Neural crest cell (in vitro differentiated cells): ENCODE measurements around the gene KIF9. TPM values are rescaled to one million over a fixed set of nuclear protein-coding genes. Genes with fewer than 3 reads are reported as not detected.

Experiments
- DNase-seq: peaks from one replicate; pipeline ENCODE4 v3.0.0; 2021; ENCODE audit warnings: low read depth, mixed read lengths, low spot score
- H3K27ac Mint-ChIP-seq: one replicate; pipeline ENCODE4 v1.8.0; 2021; ENCODE audit warnings: mild to moderate bottlenecking, mixed read lengths; ENCODE audit not compliant: unreplicated experiment
- H3K27me3 Mint-ChIP-seq: 2 replicates; pipeline ENCODE4 v1.8.0; 2021; ENCODE audit warnings: low read depth, mild to moderate bottlenecking, mixed read lengths
- H3K36me3 Mint-ChIP-seq: 2 replicates; pipeline ENCODE4 v1.8.0; 2021; ENCODE audit warnings: low read depth, mild to moderate bottlenecking, mixed read lengths
- H3K4me1 Mint-ChIP-seq: 2 replicates; pipeline ENCODE4 v1.8.0; 2021; ENCODE audit warnings: mixed read lengths
- H3K4me3 Mint-ChIP-seq: one replicate; pipeline ENCODE4 v1.8.0; 2021; ENCODE audit warnings: mild to moderate bottlenecking, mixed read lengths
- H3K9me3 Mint-ChIP-seq: 2 replicates; pipeline ENCODE4 v1.8.0; 2021; ENCODE audit warnings: mixed read lengths
- CTCF ChIP-seq: fragments of 200-600 bp; sonication (generic); conservative IDR thresholded peaks from 2 replicates; pipeline ENCODE4 v1.5.0; 2021; ENCODE audit warnings: antibody characterized with exemption, mild to moderate bottlenecking
- total RNA-seq: library from RNA; stranded (reverse); gene quantifications from 2 replicates; pipeline ENCODE4 v1.2.1, GENCODE V29; 2021

The KIF9 gene
- total RNA-seq, 1 donor from 2014 or later = 7.1 TPM

- Mint-ChIP-seq H3K27ac (no peak overlapping the region), H3K4me3 (no peak overlapping the region), H3K27me3 (no peaks in the 10 kb centered on the region), H3K9me3 (no peaks in the 10 kb centered on the region), H3K4me1 (no peaks in the 10 kb centered on the region), H3K36me3 (peaks cover 2% of the 10 kb centered on the region)
- DNase-seq = no peak
- TF ChIP-seq CTCF = no peak
These were observed 8.7 kb upstream of the KIF9 start for GRCh38 chr3:47291158-47291753.

- no peak for TF ChIP-seq CTCF
- Mint-ChIP-seq H3K4me3 (no peak overlapping the region), H3K36me3 (peaks cover 2% of the 10 kb centered on the region), H3K27me3 (no peaks in the 10 kb centered on the region), H3K9me3 (no peaks in the 10 kb centered on the region), H3K4me1 (peaks cover 6% of the 10 kb centered on the region), H3K27ac (no peak overlapping the region)
- no peak for DNase-seq
These were observed 6.6 kb upstream of the KIF9 start for GRCh38 chr3:47288966-47289910.

GRCh38 chr3:47283591-47284364 is 1.2 kb upstream of the KIF9 start:
- Mint-ChIP-seq H3K36me3 (peaks cover 2% of the 10 kb centered on the region), H3K27ac (peak overlapping the region; percentile 100), H3K27me3 (no peaks in the 10 kb centered on the region), H3K9me3 (no peaks in the 10 kb centered on the region), H3K4me3 (peak overlapping the region; percentile 94), H3K4me1 (peaks cover 21% of the 10 kb centered on the region)
- DNase-seq = no peak
- no peak for TF ChIP-seq CTCF

GRCh38 chr3:47283193-47283537 is 566 bp upstream of the KIF9 start:
- peak; percentile 17 for DNase-seq
- peaks cover 21% of the 10 kb centered on the region for H3K4me1 Mint-ChIP-seq
- H3K27me3 Mint-ChIP-seq = no peaks in the 10 kb centered on the region
- TF ChIP-seq CTCF = no peak
- H3K9me3 Mint-ChIP-seq = no peaks in the 10 kb centered on the region
- peak overlapping the region; percentile 100 for H3K27ac Mint-ChIP-seq
- H3K4me3 Mint-ChIP-seq = peak overlapping the region; percentile 94
- peaks cover 2% of the 10 kb centered on the region for H3K36me3 Mint-ChIP-seq

- Mint-ChIP-seq H3K9me3 (no peaks in the 10 kb centered on the region), H3K27ac (no peak overlapping the region), H3K27me3 (no peaks in the 10 kb centered on the region), H3K4me3 (peak overlapping the region; percentile 94), H3K4me1 (peaks cover 21% of the 10 kb centered on the region), H3K36me3 (no peaks in the 10 kb centered on the region)
- no peak for TF ChIP-seq CTCF
- DNase-seq = no peak
These were observed 2.1 kb downstream of the KIF9 start for GRCh38 chr3:47280519-47280918.
